Measurements from ENCODE around the gene RALGAPA1.

DNA sequence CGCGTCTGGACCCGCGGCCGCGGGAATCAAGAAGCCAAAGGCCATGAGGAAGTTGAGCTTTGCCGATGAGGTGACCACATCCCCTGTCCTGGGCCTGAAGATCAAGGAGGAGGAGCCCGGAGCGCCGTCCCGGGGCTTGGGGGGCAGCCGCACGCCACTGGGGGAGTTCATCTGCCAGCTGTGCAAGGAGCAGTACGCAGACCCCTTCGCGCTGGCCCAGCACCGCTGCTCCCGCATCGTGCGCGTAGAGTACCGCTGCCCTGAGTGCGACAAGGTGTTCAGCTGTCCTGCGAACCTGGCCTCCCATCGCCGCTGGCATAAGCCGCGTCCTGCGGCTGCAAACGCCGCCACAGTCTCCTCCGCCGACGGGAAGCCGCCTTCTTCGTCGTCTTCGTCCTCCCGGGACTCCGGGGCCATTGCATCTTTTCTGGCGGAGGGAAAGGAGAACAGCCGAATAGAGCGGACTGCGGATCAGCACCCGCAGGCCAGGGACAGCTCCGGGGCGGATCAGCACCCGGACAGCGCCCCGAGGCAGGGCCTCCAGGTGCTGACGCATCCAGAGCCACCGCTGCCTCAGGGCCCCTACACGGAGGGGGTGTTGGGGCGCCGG is 274.1 kb downstream of the RALGAPA1 start:
- TF ChIP-seq, protein P1, sequence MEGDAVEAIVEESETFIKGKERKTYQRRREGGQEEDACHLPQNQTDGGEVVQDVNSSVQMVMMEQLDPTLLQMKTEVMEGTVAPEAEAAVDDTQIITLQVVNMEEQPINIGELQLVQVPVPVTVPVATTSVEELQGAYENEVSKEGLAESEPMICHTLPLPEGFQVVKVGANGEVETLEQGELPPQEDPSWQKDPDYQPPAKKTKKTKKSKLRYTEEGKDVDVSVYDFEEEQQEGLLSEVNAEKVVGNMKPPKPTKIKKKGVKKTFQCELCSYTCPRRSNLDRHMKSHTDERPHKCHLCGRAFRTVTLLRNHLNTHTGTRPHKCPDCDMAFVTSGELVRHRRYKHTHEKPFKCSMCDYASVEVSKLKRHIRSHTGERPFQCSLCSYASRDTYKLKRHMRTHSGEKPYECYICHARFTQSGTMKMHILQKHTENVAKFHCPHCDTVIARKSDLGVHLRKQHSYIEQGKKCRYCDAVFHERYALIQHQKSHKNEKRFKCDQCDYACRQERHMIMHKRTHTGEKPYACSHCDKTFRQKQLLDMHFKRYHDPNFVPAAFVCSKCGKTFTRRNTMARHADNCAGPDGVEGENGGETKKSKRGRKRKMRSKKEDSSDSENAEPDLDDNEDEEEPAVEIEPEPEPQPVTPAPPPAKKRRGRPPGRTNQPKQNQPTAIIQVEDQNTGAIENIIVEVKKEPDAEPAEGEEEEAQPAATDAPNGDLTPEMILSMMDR (conservative IDR thresholded peaks at IDR 0.05): no peak
- TF ChIP-seq EZH2 (IDR thresholded peaks at IDR 0.05; ENCODE audit: low read depth): no peak

Measured in PC-9 (cell line).